ENCODE data around the gene NRDE2.

The NRDE2 gene

DNA sequence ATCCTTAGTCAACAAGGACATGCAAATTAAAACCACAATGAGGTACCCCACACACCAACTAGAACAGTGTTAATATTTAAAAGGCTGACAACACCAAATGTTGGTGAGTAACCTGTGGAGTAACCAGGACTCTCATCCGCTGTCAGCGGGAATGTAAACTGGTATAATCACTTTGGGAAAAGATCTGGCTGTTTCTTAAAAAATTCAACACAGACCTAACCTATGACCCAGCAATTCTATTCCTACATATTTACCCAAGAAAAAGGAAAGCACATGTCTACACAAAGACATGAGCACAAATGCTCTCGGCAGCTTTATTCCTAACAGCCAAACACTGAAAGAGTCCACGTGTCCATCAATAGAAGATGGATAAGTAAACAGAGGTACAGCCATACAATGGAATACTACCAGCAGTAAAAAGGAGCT is 26.6 kb downstream of the NRDE2 start:
- no peaks in the 10 kb centered on the region for H3K27me3 ChIP-seq (replicated peaks)
- no peak for TF ChIP-seq CTCF (IDR thresholded peaks at IDR 0.05; ENCODE audit: low read depth, low read length, missing control alignments)
- no peak for DNase-seq
- in situ Hi-C loops (cut with HindIII; ENCODE audit: low pct_ligation_motif_present, low sequenced_read_pairs), result no loop called here
- no peak overlapping the region for H3K4me3 ChIP-seq (ENCODE audit: low read depth, low read length)
- peaks cover 7% of the 10 kb centered on the region for H3K36me3 ChIP-seq (replicated peaks)
- H3K27ac ChIP-seq, result no peak overlapping the region

- no peak overlapping the region for H3K4me3 ChIP-seq (ENCODE audit: low read depth, low read length)
- no peak overlapping the region for H3K27ac ChIP-seq
- peaks cover 7% of the 10 kb centered on the region for H3K36me3 ChIP-seq (replicated peaks)
- in situ Hi-C loops (cut with HindIII; ENCODE audit: low pct_ligation_motif_present, low sequenced_read_pairs), result no loop called here
- no peak for DNase-seq
- TF ChIP-seq CTCF (IDR thresholded peaks at IDR 0.05; ENCODE audit: low read depth, low read length, missing control alignments), result no peak
- no peaks in the 10 kb centered on the region for H3K27me3 ChIP-seq (replicated peaks)
Observed at GRCh38 chr14:90304502-90304901, 27.2 kb downstream of the NRDE2 start.

- no peak for DNase-seq
- Histone ChIP-seq H3K27me3 (replicated peaks) (no peaks in the 10 kb centered on the region), H3K27ac (no peak overlapping the region), H3K36me3 (replicated peaks) (peaks cover 7% of the 10 kb centered on the region), H3K4me3 (ENCODE audit: low read depth, low read length) (no peak overlapping the region)
- in situ Hi-C loops (cut with HindIII; ENCODE audit: low pct_ligation_motif_present, low sequenced_read_pairs), result no loop called here
- no peak for TF ChIP-seq CTCF (IDR thresholded peaks at IDR 0.05; ENCODE audit: low read depth, low read length, missing control alignments)
Observed at GRCh38 chr14:90303473-90303872, 28.3 kb downstream of the NRDE2 start.

DNA sequence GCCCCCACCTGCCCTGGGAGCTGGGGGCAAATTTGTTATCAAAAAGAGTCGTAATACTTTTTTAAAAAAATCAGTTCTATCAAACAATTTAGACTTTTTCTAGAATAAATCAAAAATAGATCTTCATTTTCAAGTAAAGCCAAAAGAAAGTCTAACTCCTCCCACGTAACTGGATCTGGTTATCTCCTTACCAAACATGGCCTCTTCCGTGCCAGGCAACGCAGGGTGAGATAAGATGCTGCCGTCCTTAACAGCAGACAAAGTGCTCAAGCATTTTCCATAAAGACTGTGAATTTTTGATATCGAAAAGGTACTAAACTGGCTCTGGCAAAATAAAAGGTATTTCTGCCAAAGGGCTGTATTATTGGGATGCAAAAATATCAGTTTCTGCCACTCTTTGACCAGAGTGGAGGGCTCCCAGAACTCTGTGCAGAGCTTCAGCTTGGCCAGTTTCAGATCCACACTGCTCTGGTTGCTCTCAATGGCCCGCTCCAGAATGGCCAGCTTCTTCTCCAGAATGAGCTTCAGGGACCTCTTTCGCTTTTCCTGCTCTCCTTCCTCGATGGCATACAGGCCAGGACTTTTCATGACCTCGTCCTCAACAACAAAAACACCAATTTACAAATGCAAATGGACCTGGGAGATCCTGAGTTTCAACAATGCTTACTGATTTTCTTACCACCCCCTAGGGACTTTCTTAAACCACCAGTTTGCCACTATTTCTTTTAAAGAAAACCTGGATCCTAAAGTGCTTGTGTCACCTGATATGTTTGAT is 29.0 kb downstream of the NRDE2 start:
- Histone ChIP-seq H3K27ac (no peak overlapping the region), H3K36me3 (replicated peaks) (peaks cover 7% of the 10 kb centered on the region), H3K4me3 (ENCODE audit: low read depth, low read length) (no peak overlapping the region), H3K27me3 (replicated peaks) (no peaks in the 10 kb centered on the region)
- no peak for DNase-seq
- in situ Hi-C loops (cut with HindIII; ENCODE audit: low pct_ligation_motif_present, low sequenced_read_pairs), result no loop called here
- TF ChIP-seq CTCF (IDR thresholded peaks at IDR 0.05; ENCODE audit: low read depth, low read length, missing control alignments), result no peak

- DNase-seq, result peak; percentile 45
- Histone ChIP-seq H3K27ac (no peak overlapping the region), H3K36me3 (replicated peaks) (peaks cover 8% of the 10 kb centered on the region), H3K4me3 (ENCODE audit: low read depth, low read length) (no peak overlapping the region), H3K27me3 (replicated peaks) (no peaks in the 10 kb centered on the region)
- in situ Hi-C loops (cut with HindIII; ENCODE audit: low pct_ligation_motif_present, low sequenced_read_pairs), result no loop called here
- peak; percentile 46 for TF ChIP-seq CTCF (IDR thresholded peaks at IDR 0.05; ENCODE audit: low read depth, low read length, missing control alignments)
Observed at GRCh38 chr14:90301668-90302090, 30.1 kb downstream of the NRDE2 start.

- TF ChIP-seq CTCF (IDR thresholded peaks at IDR 0.05; ENCODE audit: low read depth, low read length, missing control alignments), result no peak
- peaks cover 11% of the 10 kb centered on the region for H3K36me3 ChIP-seq (replicated peaks)
- H3K27ac ChIP-seq, result no peak overlapping the region
- in situ Hi-C loops (cut with HindIII; ENCODE audit: low pct_ligation_motif_present, low sequenced_read_pairs), result no loop called here
- H3K4me3 ChIP-seq (ENCODE audit: low read depth, low read length), result no peak overlapping the region
- H3K27me3 ChIP-seq (replicated peaks), result no peaks in the 10 kb centered on the region
- DNase-seq, result no peak
Observed at GRCh38 chr14:90301122-90301521, 30.6 kb downstream of the NRDE2 start.

Data from brain microvascular endothelial cell (primary cell).